GM21367 (cell line): ENCODE data around the gene UGT1A3.

ENCODE experiments used
- ATAC-seq: cut with Tn5 transposase; IDR thresholded peaks from one replicate; pipeline ENCODE4 v1.9.1; 2021; ENCODE audit not compliant: unreplicated experiment

UGT1A3 gene

GRCh38 chr2:233756429-233757081, 27.7 kb downstream of the UGT1A3 start:
- ATAC-seq, result no peak

- no peak for ATAC-seq
These were observed 29.3 kb downstream of the UGT1A3 start for GRCh38 chr2:233758141-233758540.

DNA sequence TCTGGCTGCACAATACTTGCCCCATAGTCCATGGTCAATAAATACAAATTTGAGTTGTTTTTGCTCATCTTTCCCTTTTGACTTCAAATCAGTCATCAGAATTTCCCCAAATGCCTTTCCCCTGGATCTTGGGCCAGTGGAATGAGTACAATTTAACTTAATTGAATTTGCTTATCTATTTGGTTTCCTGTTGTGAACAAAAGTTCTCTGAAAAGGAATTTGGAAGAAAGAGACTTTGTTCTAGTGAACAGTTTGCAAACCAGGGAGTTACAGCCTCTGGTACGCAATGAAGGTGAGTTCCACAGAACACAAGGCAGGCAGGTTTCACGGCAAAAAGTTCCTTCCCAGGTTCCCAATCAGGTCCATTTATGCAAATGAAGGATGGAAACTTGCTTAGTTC, 30.0 kb downstream of the UGT1A3 start:
- no peak for ATAC-seq

DNA sequence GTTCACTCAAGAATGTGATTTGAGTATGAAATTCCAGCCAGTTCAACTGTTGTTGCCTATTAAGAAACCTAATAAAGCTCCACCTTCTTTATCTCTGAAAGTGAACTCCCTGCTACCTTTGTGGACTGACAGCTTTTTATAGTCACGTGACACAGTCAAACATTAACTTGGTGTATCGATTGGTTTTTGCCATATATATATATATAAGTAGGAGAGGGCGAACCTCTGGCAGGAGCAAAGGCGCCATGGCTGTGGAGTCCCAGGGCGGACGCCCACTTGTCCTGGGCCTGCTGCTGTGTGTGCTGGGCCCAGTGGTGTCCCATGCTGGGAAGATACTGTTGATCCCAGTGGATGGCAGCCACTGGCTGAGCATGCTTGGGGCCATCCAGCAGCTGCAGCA, 31.2 kb downstream of the UGT1A3 start, which contains the start of gene UGT1A1:
TSS of gene UGT1A1 (plus strand) at position 228 of the 400 bp plus-strand sequence. CDS start at position 246, 18 bp downstream.
- no peak for ATAC-seq

DNA sequence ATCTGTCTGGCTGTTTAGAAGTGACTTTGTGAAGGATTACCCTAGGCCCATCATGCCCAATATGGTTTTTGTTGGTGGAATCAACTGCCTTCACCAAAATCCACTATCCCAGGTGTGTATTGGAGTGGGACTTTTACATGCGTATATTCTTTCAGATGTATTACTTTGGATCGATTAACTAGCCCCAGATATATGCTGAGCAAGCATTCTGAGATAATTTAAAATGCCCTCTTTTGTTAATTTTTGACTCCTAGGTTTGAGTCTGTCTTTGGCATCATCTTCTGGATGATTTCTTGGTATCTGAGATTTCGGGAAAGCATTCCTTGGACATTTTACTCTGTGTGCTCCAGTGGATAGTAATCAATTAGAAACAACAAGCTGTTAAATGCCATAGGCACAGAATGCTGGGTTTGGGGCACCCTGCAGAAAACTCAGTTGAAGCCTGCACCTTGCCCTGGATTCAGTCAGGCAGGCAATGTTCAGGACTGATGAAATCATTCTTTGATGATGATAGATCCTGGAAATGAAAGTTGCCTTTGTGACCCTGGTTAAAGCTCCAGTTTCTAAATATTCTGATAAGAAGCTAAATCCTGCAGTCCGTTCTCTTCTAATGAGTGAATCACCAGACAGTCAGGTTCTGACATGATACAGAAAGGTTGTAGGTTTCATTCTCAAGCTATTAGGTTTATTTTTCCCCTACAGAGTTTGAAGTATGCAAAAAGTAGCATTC, 32.4 kb downstream of the UGT1A3 start:
- no peak for ATAC-seq

DNA sequence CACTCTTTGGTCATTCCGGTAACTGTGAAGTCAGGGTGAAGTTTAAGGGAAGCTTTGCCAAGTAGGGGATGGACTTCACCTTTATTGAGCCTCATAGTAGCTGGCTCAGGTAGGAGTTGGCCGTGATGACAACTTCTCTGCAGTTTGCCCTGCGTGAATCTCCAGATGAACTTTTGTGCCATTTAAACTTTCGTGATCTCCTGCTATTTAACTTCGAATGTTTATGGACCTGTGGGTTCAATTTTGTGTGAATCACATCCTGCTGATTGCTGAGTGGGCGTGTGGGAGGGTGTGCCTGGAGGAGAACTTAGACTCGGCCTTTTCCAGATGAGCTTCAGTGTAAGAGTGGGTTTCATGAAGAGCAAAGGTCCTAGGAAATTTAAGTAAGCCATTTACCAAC, 35.4 kb downstream of the UGT1A3 start:
- ATAC-seq, result no peak

DNA sequence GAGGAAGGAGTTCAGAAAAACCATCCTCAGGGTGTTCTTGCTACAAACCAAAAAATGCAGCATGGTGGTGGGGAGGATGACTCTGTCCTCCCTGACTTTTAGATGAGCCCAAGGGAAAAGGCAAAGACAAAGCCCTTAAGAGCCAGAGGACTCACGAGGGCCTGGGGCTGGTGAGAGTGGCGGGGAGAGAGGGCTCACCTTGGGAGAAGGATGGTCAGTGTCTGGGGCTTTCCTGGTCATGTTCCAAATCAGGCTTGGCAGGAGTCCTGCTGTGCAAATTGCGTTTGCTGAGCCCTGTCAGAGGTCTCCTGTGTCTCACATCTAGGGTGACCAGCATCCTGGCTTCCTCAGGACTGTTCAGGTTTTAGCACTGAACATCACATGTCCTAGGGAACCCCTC, 35.9 kb downstream of the UGT1A3 start:
- ATAC-seq, result no peak

DNA sequence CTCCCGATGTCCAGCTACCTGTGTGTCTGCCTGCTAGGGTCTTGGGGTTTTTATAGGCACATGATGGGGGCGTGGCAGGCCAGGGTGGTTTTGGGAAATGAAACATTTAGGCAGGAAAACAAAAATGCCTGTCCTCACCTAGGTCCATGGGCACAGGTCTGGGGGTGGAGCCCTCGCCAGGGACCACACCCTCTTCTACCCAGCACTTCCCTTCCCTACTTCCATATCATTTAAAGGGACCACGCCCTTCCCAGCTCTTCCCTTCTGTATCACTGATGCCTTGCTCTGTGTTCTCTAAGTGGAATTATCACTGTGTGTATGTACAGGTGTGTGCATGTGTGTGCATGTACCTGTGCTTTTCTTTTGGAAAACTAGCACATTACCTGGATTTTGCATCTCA, 37.6 kb downstream of the UGT1A3 start:
- ATAC-seq, result no peak

GRCh38 chr2:233768076-233768475, 39.2 kb downstream of the UGT1A3 start:
- ATAC-seq, result no peak

DNA sequence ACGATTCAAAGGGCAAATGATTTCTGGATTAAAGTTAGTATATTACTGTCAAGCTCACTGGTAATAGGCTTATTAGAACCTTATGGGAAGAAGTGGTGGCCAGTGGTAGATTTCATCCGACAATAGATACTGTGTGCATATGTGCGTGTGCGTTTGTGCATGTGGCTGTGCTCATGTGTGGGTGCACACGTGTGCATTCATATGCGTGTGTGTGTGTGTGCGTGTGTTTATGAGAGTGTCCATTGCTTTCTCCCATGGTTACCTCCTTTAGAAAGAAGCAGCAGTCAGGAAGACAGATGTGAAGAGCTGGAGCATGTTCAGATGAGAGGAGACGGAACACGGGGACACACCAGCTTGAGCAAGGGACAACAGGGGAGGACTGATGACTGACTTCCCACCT, 40.4 kb downstream of the UGT1A3 start:
- ATAC-seq, result no peak

- ATAC-seq, result no peak
These were observed 43.3 kb downstream of the UGT1A3 start for GRCh38 chr2:233772153-233772552.

- ATAC-seq, result no peak
These were observed 43.7 kb downstream of the UGT1A3 start for GRCh38 chr2:233772583-233772982.

DNA sequence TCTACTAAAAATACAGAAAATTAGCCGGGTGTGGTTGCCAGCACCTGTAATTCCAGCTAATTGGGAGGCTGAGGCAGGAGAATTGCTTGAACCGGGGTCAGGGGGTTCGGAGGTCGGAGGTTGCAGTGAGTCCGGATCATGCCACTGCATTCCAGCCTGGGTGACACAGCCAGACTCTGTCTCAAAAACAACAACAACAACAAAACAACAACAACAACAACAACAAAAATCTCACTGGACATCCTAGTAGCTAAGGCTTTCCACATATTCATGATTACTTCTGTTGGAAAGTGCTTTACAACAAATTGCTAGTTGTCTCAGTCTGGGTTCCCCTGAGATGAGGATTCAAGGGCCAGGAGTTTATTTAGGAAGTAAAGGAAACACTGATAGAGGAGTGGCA, 45.0 kb downstream of the UGT1A3 start:
- no peak for ATAC-seq

DNA sequence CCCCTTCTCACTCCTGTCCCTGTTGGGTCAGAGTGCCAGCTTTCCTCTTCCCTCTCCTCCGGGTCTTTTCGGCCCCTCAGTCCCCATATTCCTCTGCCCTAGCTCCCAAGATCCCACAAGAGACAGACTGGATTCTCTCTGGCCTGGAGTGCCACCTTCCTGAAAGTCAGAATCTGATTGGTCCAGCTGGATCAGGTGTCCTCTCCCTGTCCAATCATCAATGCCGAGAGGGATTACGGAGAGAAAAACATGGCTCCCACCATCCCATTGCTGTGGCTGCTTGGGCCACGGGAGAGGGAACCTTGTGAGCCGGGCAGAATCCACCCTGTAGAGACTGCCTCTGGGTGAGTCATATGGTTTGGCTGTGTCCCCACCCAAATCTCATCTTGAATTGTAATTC, 46.6 kb downstream of the UGT1A3 start:
- ATAC-seq, result no peak

GRCh38 chr2:233778030-233778429, 49.2 kb downstream of the UGT1A3 start, which contains the start of gene MROH2A:
TSS of gene MROH2A (plus strand) at chr2:233778330. CDS start at chr2:233779359, 1,029 bp downstream.
- ATAC-seq, result no peak

DNA sequence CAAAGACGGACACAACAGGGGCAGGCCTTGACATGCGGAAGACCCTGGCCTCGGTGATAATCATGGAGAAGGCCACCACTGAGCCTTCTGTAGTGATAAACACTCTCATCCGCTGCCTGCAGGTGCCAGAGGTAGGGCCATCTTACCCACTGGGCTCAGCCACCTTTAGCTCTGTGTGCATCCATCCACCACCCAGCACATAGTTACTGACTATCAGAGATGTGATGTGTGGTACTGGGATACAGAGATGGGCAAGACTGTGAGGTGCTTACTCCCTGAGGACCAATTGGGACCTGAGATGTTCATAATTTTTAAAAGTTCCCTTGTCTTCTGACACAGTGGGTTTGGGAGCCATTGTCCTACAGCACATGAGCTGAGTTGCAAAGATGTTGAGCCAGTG, 50.9 kb downstream of the UGT1A3 start:
- ATAC-seq, result no peak

DNA sequence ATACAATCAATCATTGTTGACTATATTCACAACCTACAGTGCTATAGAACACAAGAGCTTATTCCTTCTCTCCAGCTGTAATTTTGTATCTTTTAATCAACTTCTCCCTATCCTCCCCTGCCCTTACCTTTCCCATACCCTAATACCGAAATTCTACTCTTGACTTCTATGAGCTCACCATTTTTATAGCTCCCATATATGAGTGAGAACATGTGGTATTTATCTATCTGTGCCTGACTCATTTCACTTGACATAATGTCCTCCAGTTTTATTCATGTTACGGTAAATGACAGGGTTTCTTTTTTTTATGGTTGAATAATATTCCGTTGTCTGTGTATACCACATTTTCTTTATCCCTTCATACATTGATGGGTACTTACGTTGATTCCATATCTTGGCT, 51.9 kb downstream of the UGT1A3 start:
- no peak for ATAC-seq

- ATAC-seq, result no peak
These were observed 60.7 kb downstream of the UGT1A3 start for GRCh38 chr2:233789554-233789953.

GRCh38 chr2:233791151-233791882, 62.5 kb downstream of the UGT1A3 start:
- no peak for ATAC-seq

DNA sequence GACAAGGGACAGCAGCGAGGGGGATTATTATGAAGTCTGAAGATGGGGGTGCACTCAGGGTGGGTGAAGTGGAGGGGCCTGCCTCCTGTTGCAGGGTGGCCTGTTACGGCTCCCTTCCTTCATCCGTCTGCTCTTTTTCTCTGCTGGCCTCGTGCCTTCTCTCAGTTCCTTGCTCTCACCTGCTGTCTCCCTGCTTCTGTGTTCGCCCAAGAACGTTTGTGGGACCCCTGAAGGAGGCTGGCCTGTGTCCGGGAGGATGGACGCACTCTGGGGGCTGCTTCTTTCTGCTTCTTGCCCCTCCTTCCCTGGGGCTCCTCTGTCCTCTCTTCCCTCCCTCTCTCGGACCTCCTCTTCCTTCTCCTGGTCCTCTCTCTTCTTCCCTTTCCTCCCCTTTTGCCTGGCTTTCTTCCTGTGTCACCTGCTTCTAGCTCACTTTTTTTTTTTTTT, 63.1 kb downstream of the UGT1A3 start:
- ATAC-seq, result no peak

- no peak for ATAC-seq
These were observed 63.9 kb downstream of the UGT1A3 start for GRCh38 chr2:233792720-233793119.
